Neural cell (in vitro differentiated cells): ENCODE data around the gene TMEFF1.

ENCODE experiments used
- EP300 ChIP-seq: fragments of 450-650 bp; conservative IDR thresholded peaks from 2 replicates; pipeline ENCODE4 v1.6.1; 2014; ENCODE audit warnings: antibody characterized with exemption, mild to moderate bottlenecking, moderate library complexity; ENCODE audit not compliant: poor library complexity, severe bottlenecking
- EZH2 ChIP-seq: fragments of 200-600, 300-800 bp; shearing (Covaris generic), sonication (generic); IDR thresholded peaks from 2 replicates; pipeline ENCODE4 v1.6.1; 2014; ENCODE audit warnings: antibody characterized with exemption, low read length, borderline replicate concordance, mild to moderate bottlenecking; ENCODE audit not compliant: insufficient read depth, poor library complexity, severe bottlenecking
- POLR2AphosphoS5 ChIP-seq: IDR thresholded peaks from 2 replicates; pipeline ENCODE4 v1.6.1; 2012
- RAD21 ChIP-seq: fragments of 450-650 bp; conservative IDR thresholded peaks from 2 replicates; pipeline ENCODE4 v1.6.1; 2014; ENCODE audit warnings: antibody characterized with exemption, mild to moderate bottlenecking, moderate library complexity
- SMC3 ChIP-seq: fragments of 450-650 bp; conservative IDR thresholded peaks from 2 replicates; pipeline ENCODE4 v1.6.1; 2014; ENCODE audit warnings: antibody characterized with exemption, mild to moderate bottlenecking, moderate library complexity; ENCODE audit not compliant: poor library complexity
- TAF1 ChIP-seq: IDR thresholded peaks from 2 replicates; pipeline ENCODE4 v1.6.1; 2012; ENCODE audit warnings: low read depth
- TF ChIP-seq, protein P1 (sequence below): fragments of 450-650 bp; IDR thresholded peaks from 2 replicates; pipeline ENCODE4 v1.5.1; 2014; ENCODE audit warnings: antibody characterized with exemption, mild to moderate bottlenecking, moderate library complexity; ENCODE audit not compliant: poor library complexity, severe bottlenecking
- TF ChIP-seq, protein P2 (sequence below): IDR thresholded peaks from 2 replicates; pipeline ENCODE4 v1.6.1; 2012; ENCODE audit warnings: borderline replicate concordance

DNA sequence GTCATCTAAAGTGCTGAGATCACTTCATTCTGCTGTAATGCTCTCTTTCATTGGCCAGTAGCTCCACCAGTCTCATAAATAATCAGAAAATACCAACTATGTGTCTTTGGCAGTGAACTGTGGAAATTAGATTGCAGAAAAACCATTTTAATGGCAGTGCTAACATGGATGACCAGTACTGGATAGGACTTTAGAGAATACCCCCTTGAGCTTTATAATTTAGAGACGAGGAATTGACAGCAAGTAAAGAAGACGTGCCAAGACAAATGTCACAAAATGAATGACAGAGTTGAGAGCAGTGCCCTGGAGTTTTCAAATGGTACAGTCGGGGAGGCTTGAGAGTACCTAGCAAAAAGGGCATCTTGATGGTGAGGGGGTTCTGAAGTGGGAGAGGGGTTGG, 40.2 kb upstream of the TMEFF1 start:
- TF ChIP-seq TAF1 = no peak
- TF ChIP-seq, protein P1, sequence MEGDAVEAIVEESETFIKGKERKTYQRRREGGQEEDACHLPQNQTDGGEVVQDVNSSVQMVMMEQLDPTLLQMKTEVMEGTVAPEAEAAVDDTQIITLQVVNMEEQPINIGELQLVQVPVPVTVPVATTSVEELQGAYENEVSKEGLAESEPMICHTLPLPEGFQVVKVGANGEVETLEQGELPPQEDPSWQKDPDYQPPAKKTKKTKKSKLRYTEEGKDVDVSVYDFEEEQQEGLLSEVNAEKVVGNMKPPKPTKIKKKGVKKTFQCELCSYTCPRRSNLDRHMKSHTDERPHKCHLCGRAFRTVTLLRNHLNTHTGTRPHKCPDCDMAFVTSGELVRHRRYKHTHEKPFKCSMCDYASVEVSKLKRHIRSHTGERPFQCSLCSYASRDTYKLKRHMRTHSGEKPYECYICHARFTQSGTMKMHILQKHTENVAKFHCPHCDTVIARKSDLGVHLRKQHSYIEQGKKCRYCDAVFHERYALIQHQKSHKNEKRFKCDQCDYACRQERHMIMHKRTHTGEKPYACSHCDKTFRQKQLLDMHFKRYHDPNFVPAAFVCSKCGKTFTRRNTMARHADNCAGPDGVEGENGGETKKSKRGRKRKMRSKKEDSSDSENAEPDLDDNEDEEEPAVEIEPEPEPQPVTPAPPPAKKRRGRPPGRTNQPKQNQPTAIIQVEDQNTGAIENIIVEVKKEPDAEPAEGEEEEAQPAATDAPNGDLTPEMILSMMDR = no peak
- no peak for TF ChIP-seq EP300
- no peak for TF ChIP-seq RAD21
- no peak for TF ChIP-seq EZH2
- TF ChIP-seq, protein P2, sequence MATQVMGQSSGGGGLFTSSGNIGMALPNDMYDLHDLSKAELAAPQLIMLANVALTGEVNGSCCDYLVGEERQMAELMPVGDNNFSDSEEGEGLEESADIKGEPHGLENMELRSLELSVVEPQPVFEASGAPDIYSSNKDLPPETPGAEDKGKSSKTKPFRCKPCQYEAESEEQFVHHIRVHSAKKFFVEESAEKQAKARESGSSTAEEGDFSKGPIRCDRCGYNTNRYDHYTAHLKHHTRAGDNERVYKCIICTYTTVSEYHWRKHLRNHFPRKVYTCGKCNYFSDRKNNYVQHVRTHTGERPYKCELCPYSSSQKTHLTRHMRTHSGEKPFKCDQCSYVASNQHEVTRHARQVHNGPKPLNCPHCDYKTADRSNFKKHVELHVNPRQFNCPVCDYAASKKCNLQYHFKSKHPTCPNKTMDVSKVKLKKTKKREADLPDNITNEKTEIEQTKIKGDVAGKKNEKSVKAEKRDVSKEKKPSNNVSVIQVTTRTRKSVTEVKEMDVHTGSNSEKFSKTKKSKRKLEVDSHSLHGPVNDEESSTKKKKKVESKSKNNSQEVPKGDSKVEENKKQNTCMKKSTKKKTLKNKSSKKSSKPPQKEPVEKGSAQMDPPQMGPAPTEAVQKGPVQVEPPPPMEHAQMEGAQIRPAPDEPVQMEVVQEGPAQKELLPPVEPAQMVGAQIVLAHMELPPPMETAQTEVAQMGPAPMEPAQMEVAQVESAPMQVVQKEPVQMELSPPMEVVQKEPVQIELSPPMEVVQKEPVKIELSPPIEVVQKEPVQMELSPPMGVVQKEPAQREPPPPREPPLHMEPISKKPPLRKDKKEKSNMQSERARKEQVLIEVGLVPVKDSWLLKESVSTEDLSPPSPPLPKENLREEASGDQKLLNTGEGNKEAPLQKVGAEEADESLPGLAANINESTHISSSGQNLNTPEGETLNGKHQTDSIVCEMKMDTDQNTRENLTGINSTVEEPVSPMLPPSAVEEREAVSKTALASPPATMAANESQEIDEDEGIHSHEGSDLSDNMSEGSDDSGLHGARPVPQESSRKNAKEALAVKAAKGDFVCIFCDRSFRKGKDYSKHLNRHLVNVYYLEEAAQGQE = no peak
- TF ChIP-seq POLR2AphosphoS5 = no peak
- TF ChIP-seq SMC3 = no peak
